GM18870 (cell line): ENCODE results near the gene ACADM.
"Not testable (repeated sequence)": the region's sequence is repeated elsewhere in the genome, so short reads cannot be mapped to it uniquely, and the experiment has no call there.

Experiments
- ATAC-seq: cut with Tn5 transposase; IDR thresholded peaks from one replicate; pipeline ENCODE4 v1.9.1; 2021; ENCODE audit warnings: moderate library complexity; ENCODE audit not compliant: unreplicated experiment

The ACADM gene

GRCh38 chr1:75791022-75791421, 66.5 kb downstream of the ACADM start:
- ATAC-seq = no peak

GRCh38 chr1:75792091-75792490, 67.6 kb downstream of the ACADM start:
- no peak for ATAC-seq

GRCh38 chr1:75794382-75794781, 69.9 kb downstream of the ACADM start:
- no peak for ATAC-seq

- ATAC-seq = no peak
These were observed 71.2 kb downstream of the ACADM start for GRCh38 chr1:75795703-75796193.

- ATAC-seq = no peak
These were observed 72.1 kb downstream of the ACADM start, which contains the start of gene MSH4 for GRCh38 chr1:75796376-75797272. TSS of gene MSH4 (plus strand) at chr1:75796882. CDS start at chr1:75796986, 104 bp downstream.

- no peak for ATAC-seq
These were observed 72.7 kb downstream of the ACADM start for GRCh38 chr1:75797273-75797588.

- ATAC-seq = no peak
These were observed 73.2 kb downstream of the ACADM start for GRCh38 chr1:75797606-75798216.

GRCh38 chr1:75801480-75801879, 77.0 kb downstream of the ACADM start:
- ATAC-seq = not testable (repeated sequence)

- no peak for ATAC-seq
These were observed 84.4 kb downstream of the ACADM start for GRCh38 chr1:75808921-75809320.

GRCh38 chr1:75810113-75810512, 85.6 kb downstream of the ACADM start:
- ATAC-seq = not testable (repeated sequence)

GRCh38 chr1:75811211-75811981, 86.9 kb downstream of the ACADM start:
- no peak for ATAC-seq

- no peak for ATAC-seq
These were observed 87.6 kb downstream of the ACADM start for GRCh38 chr1:75812065-75812464.
